Right lobe of liver (tissue), 6 donors: ENCODE data around the gene CYTH1. TPM values are rescaled to one million over a fixed set of nuclear protein-coding genes. Genes with fewer than 3 reads are reported as not detected.

Experiments
- ATAC-seq, 4 donors: fragments of 200-7000 bp; cut with Tn5 transposase; one replicate each; pipeline ENCODE4 v1.9.1; 2020; ENCODE audit warnings: mild to moderate bottlenecking in 4 of 4, moderate library complexity in 4 of 4
- DNase-seq, 3 donors: peaks; one replicate each; pipeline ENCODE4 v3.0.0-alpha.2; 2020
- H3K27ac ChIP-seq, 3 donors: fragments of 200-600 bp; one replicate each; pipeline ENCODE4 v1.8.0; 2022
- H3K27me3 ChIP-seq, 2 donors: fragments of 200-600 bp; one replicate each; pipeline ENCODE4 v1.8.0; 2022
- H3K36me3 ChIP-seq, 4 donors: fragments of 200-600 bp; sonication (generic) in 1 of 4; one replicate each; pipeline versions ENCODE4 v1.5.1 to v1.8.0; 2017 to 2022; ENCODE audit warnings: control low read depth in 1 of 4
- H3K4me1 ChIP-seq, 4 donors: fragments of 200-600 bp; sonication (generic) in 1 of 4; one replicate each; pipeline versions ENCODE4 v1.5.1 to v1.8.0; 2017 to 2022; ENCODE audit warnings: control low read depth in 1 of 4
- H3K4me3 ChIP-seq, 3 donors: fragments of 200-600 bp; one replicate each; pipeline ENCODE4 v1.8.0; 2022
- H3K9me3 ChIP-seq, 4 donors: fragments of 200-600 bp; sonication (generic) in 1 of 4; one replicate each; pipeline versions ENCODE4 v1.5.1 to v1.8.0; 2017 to 2022; ENCODE audit warnings: control low read depth in 1 of 4
- POLR2A ChIP-seq: fragments of 450-650 bp; IDR thresholded peaks from one replicate; pipeline ENCODE4 v1.6.1; 2017; ENCODE audit warnings: antibody characterized with exemption, mild to moderate bottlenecking
- WGBS: methylation state at CpG from one replicate; pipeline ENCODE4 v1.1.6; 2018; ENCODE audit warnings: low coverage, low lambda C conversion rate; ENCODE audit not compliant: insufficient coverage; ENCODE audit errors: missing lambda C conversion rate; 5-methylcytosine and 5-hydroxymethylcytosine counted together
- intact Hi-C, 2 donors: fragments of 100-400 bp; cut with DNase I; formaldehyde crosslinking; loops; one replicate each; pipeline versions ENCODE4 v1.11.2 to v1.14.1; 2022
- total RNA-seq, 6 experiments: library from RNA; depleted of rRNA in 2 of 6; stranded (reverse); fragments of >200 nt in 2 of 6; fragmentation: NEBNext Ultra II Directional in 3 of 6; extraction: Animal tissue kit (Norgen Biotek cat#: 25700) in 3 of 6; gene quantifications; one replicate each; pipeline versions ENCODE4 v1.1.0 to v1.2.4, GENCODE V29; 2016 to 2023
- TF ChIP-seq, protein P1 (sequence below), 4 donors: fragments of 200-600 bp in 3 of 4; fragments of 450-650 bp in 1 of 4; IDR thresholded peaks; one replicate each; pipeline versions ENCODE4 v1.5.1 to v1.8.0; 2016 to 2022; ENCODE audit warnings: antibody characterized with exemption in 4 of 4, mild to moderate bottlenecking in 2 of 4
- donor health status: DM: no; HTN: yes; CAD: no.
- donor health status: DM: no; HTN: no; CAD: no.
- donor health status: DM: no; HTN: no; CAD: no.
- donor health status: DM: no; HTN: yes; CAD: no.
- donor health status: DM: no; HTN: yes; CAD: no.

Gene CYTH1
- total RNA-seq, 6 experiments from 2014 or later, result 14.8 to 46.2 (median 28.8) TPM

DNA sequence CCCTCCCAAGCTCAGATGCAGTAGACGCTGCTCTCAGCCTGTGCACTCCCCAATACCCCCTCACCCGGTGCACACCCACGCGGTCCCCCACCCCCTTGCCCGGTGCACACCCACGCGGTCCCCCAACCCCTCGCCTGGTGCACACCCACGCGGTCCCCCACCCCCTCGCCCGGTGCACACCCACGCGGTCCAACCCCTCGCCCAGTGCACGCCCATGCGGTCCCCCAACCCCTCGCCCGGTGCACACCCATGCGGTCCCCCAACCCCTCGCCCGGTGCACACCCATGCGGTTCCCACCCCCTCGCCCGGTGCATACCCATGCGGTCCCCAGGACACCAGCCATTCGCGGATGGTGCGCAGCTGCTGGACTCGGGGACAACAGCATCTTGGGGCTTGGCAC, 19.9 kb upstream of the CYTH1 start:
- Histone ChIP-seq H3K36me3 (peaks cover 9 to 58% (median 29%) of the 10 kb centered on the region in 4 donors), H3K27me3 (no peaks in the 10 kb centered on the region), H3K27ac (no peak overlapping the region), H3K9me3 (no peaks in the 10 kb centered on the region), H3K4me1 (no peaks in the 10 kb centered on the region), H3K4me3 (no peak overlapping the region)
- intact Hi-C loops, result loop anchor here in 1 of 2 donors (10.0 kb wide), 1 partner anchor 307 kb away; no protein-coding TSS in a partner anchor
- no peak for TF ChIP-seq POLR2A
- TF ChIP-seq, protein P1, sequence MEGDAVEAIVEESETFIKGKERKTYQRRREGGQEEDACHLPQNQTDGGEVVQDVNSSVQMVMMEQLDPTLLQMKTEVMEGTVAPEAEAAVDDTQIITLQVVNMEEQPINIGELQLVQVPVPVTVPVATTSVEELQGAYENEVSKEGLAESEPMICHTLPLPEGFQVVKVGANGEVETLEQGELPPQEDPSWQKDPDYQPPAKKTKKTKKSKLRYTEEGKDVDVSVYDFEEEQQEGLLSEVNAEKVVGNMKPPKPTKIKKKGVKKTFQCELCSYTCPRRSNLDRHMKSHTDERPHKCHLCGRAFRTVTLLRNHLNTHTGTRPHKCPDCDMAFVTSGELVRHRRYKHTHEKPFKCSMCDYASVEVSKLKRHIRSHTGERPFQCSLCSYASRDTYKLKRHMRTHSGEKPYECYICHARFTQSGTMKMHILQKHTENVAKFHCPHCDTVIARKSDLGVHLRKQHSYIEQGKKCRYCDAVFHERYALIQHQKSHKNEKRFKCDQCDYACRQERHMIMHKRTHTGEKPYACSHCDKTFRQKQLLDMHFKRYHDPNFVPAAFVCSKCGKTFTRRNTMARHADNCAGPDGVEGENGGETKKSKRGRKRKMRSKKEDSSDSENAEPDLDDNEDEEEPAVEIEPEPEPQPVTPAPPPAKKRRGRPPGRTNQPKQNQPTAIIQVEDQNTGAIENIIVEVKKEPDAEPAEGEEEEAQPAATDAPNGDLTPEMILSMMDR (IDR thresholded peaks at IDR 0.05), result no peak
- ATAC-seq, result no peak
- WGBS, result 90% methylated on average over 24 of the region's 30 CpGs
- no peak for DNase-seq

DNA sequence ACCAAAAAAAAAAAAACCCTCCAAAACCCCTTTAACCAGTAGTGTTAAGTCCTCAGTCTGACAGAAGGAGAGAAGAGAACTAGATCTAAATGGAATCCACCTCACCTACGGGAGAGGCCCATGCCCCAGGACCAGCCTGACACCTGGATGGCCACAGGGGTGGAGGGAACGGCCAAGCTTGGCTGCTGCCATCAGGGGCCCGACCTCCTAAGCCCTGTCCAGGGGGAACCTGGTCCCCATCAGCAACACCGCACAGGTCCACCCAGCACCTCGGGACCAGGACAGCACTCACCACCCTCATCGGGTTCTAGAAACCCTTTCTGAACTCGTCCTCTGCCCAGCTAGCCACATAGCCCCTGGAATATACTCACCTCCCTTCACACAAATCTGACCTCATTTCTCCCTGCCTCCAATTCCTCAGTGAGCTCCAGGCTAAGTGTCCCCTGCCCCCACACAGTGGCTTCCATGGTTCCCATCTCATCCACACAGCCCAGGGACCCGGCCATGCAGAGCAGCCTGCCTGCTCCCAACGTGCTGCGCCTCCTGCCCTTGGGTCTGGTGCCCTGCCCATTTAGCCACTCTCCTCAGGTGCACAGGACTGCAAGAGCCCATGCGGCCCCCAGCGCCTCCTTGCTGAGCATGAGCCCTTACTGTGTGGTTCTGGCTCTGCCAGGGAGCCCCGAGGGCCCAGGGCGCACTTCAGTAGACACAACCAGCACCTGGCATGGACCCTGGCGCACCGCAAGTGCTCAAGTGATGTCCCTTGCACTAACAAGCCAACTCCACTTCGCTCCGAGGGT, 18.3 kb upstream of the CYTH1 start:
- DNase-seq (no peak), ATAC-seq (no peak)
- no peak overlapping the region for H3K4me3 ChIP-seq
- TF ChIP-seq POLR2A, result no peak
- H3K27ac ChIP-seq, result no peak overlapping the region
- WGBS, result 94% methylated on average over 7 of the region's 18 CpGs
- intact Hi-C loops, result loop anchor here in 1 of 2 donors (10.0 kb wide), 1 partner anchor 306 kb away; no protein-coding TSS in a partner anchor
- no peaks in the 10 kb centered on the region for H3K4me1 ChIP-seq
- no peaks in the 10 kb centered on the region for H3K9me3 ChIP-seq
- peaks cover 10 to 59% (median 21%) of the 10 kb centered on the region in 4 donors for H3K36me3 ChIP-seq
- H3K27me3 ChIP-seq, result no peaks in the 10 kb centered on the region

DNA sequence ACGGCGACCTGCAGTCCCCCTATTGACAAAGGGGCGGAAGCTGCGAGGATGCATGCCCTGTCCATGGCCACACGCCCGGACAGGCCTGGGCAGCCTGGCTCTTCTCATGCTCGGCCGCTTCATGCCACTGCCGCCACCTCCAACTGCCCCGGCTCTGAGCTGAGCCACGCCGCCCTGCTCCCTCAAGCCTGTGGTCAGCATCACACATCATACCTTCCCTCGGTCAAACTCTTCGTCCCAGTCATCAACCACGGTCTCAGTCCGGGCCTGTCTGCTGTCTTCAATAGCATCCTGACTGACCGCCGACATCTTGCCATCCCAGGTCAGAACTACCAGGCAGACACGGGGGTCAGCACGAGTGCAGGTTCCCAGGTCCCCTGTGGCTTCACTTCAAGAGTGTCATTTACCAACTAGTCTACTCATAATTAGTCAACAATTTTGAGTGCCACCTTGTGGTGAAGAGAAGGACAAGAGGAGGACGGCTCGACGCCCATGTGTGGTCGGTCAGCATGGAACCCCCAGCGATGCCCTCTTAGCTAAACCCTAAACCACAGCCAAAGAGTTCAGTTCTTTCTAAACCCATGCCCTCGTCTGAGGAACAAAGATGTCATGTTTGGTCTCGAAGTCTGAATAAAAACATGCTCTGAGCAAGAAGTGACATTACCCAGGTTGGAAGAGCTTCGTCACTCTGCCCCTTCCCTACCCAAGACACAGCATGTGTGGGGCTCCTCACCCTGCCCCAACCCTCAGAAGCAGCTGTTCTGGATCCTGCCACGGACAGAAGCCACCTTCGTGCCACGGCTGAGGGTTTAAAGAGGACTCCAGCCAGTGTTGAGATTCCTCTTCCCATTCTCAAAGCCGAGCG, 16.9 kb upstream of the CYTH1 start:
- 47% methylated on average over 12 of the region's 33 CpGs for WGBS
- H3K4me3 ChIP-seq, result no peak overlapping the region
- H3K9me3 ChIP-seq, result no peaks in the 10 kb centered on the region
- no peak for DNase-seq
- peak; percentile 48 to 74 (median 56) for ATAC-seq
- H3K27ac ChIP-seq, result no peak overlapping the region
- TF ChIP-seq, protein P1 (IDR thresholded peaks at IDR 0.05), result peak; percentile 20 to 50 (median 48)
- TF ChIP-seq POLR2A, result no peak
- intact Hi-C loops, result no loop called here
- H3K27me3 ChIP-seq, result no peaks in the 10 kb centered on the region
- H3K36me3 ChIP-seq, result peaks cover 10 to 58% (median 19%) of the 10 kb centered on the region in 4 donors
- H3K4me1 ChIP-seq, result no peaks in the 10 kb centered on the region

DNA sequence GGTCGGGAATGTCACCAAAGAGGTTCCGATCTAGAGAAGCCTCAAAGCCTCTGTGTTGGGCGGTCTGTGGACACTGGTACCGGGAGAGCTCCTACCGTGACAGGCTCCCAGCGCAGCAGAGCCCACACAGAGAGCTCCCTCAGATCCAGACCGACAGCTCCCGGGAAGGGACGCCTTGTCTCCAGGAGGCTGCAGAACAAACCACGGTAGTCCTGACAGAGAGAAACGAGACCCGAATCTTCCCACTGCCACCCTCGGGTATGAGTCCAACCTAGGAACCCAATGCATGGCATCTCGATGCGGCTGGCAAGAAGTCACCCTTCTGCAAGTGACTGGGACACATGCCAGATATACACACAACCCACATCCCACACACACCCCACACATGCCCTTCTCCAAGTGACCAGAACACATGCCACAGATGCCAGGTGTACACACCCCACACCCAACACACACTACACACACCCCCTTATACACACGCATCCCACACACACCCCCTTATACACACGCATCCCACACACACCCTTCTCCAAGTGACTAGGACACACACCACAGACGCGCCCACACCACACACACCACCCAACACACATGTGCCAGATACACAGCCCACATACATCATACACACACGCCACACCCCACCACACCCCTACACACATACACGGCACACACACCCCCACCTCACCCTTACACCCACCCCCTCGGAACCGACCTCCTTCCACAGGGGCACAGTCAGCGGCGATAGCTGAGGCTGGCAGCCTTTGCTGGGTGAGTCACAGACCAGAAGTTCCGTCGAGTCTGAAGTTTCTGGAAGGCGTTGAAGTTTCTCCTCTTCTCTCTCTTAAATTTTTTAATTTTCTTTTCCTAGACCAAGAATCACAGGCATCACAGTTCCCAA, 15.9 kb upstream of the CYTH1 start:
- 85% methylated on average over 17 of the region's 28 CpGs for WGBS
- H3K27ac ChIP-seq, result no peak overlapping the region
- no peak for DNase-seq

More for the DNA sequence above, 15.9 kb upstream of the CYTH1 start:
- TF ChIP-seq, protein P1 (IDR thresholded peaks at IDR 0.05), result no peak
- TF ChIP-seq POLR2A, result no peak
- Histone ChIP-seq H3K4me1 (no peaks in the 10 kb centered on the region), H3K4me3 (no peak overlapping the region), H3K27me3 (no peaks in the 10 kb centered on the region), H3K9me3 (no peaks in the 10 kb centered on the region), H3K36me3 (peaks cover 5 to 51% (median 14%) of the 10 kb centered on the region in 4 donors)
- ATAC-seq, result no peak
- intact Hi-C loops, result no loop called here
